Fibroblast of the conjunctiva (primary cell): ENCODE measurements around the gene CHST15.
"Not testable (repeated sequence)": the region's sequence is repeated elsewhere in the genome, so short reads cannot be mapped to it uniquely, and the experiment has no call there.

ENCODE experiments used
- DNase-seq: peaks from one replicate; pipeline ENCODE4 v3.0.0-alpha.2; 2010; ENCODE audit warnings: low read depth

The CHST15 gene

DNA sequence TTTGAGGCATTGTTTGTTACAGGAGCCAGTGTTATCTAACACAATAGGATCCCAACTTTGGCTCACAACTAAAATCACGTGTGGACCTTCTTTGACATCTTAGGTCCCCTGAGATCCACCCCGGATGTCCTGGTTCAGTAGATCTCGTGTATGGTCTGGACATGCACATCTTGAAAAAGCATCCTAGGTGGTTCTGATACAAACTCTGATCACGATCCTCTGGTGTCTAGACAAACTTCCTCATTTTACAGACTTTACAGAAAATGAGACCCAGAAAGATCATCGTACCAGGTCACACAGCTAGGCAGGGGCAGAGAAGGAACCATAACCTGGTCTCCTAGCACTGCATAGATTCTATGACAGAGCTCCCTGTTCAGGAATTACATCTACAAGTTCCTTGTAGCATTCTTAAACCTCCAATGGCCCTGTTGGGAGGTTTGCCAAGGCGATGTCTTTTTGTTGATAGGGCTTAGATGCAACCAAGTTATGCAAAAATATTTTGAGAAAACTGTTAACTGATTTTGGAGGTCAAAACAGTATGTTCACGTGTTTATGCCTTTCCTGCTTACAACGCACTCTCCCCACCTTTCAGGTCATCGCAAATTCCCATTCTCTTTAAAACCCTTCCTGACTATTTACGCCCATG lies 30.8 kb upstream of the CHST15 start:
- no peak for DNase-seq

DNA sequence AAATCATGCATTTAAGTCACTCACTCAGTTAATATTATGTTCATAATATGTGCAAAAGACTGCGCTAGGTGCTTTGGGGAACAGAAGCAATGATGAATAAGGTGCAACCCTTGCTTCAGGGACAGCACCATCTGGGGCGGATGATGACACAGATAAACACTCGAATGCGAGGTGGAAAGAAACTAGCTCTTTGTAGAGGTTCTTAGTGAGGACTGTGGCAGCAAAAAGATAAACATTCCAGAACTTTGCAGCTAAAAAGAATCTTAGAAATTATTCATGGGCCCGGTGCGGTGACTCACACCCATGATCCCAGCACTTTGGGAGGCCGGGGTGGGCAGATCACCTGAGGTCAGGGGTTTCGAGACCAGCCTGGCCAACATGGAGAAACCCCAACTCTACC lies 29.8 kb upstream of the CHST15 start:
- no peak for DNase-seq

DNA sequence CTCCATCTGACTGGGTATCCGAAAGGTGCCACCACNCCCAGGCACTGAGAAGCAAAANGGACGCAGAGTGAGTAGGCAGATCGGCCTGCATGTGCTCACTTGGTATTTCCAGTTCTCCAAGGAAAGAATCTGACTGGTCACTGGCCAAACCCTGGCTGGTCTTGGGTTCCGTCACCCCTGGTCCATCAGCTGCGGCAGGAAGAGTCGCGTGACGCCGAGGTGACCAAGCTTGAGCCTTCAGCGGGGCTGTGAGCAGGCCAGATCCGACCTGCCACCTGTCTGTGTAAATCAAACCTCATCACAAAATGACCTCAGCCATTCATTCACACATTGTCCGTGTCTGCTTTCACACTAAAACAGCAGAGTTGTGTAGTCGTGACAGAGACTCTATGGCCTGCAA lies 28.8 kb upstream of the CHST15 start:
- DNase-seq = no peak

DNA sequence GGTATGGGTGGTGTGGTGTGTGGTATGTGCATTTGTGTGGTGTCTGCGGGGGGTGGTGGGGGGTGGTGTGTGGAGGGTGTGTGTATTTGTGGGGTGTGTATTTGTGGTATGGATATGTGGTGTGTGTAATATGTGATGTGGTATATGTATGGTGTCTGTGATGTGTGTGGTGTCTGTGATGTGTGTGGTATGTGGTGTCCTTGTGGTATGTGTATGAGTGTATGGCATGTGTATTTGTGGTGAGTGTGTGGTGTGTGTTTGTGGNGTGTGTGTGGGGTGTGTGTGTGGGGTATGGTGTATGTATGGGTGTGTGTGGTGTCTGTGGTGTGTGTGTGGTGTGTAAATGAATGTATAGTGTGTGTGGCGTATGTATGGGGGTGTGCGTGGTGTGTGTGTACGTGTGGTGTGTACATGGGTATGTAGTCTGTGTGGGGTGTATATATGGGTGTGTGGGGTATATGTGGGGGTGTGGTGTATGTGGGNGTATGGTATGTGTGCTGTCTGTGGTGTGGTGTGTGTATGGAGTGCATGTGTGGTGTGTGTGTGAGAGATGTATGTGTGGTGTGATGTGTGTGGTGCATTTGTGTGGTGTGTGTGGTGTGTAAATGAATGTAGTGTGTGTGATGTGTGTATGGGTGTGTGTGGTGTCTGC lies 27.1 kb upstream of the CHST15 start:
- DNase-seq = no peak

DNA sequence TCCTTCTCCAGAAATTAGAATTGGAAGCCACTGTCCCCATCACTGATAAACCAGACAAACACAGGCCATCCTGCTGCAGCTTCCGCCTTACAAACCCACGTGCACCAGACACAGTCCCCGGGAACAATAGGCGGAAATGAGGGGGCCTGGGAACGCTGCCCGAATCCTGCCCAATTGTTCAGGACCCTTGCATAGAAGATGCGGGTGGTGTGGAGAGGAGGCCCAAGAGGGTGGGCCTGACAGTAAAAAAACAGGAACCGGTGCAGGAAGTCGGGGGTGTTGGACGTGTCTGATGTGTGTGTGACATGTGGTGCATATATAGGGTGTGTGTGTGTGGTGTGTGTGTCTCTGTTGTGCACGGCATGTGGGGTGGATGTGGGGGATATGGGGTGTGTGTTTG lies 26.5 kb upstream of the CHST15 start:
- no peak for DNase-seq

DNA sequence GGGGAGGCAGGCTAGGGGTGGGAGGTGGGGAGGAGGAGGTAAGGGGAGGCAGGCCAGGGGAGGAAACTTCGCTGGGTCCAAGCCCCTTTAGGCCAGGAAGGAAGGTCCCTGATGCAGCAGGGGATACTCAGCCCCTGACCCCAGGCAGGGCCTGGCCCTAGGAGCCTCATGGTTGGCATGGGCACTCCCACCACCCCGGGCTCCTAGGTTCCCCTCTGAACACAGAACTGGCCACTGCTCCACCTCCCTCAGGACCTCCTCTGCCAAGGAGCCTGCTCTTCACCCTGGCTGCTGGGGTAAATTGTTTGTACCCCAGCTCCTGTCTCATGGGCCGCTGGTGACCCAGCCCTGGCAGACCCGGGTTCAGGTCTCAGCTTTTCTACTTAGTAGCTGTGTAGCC lies 25.8 kb upstream of the CHST15 start:
- no peak for DNase-seq

DNA sequence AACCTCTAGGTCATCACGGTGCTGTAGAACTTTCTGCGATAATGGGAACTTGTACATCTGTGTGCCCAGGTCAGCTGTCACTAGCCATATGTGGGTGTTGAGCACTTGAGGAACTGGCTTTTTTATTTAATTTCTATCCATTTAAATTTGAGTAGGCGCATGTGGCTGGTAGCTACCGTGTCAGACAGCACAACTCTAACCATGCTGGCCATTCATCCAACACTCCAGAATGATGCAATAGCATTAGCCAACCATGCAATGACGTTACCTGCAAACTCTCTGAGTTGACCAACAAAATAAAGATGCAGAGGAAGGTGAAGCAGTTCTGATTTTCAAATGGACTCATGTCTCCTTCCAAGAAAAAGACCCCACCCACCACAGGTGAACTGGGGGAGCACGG lies 24.4 kb upstream of the CHST15 start:
- DNase-seq = no peak

DNA sequence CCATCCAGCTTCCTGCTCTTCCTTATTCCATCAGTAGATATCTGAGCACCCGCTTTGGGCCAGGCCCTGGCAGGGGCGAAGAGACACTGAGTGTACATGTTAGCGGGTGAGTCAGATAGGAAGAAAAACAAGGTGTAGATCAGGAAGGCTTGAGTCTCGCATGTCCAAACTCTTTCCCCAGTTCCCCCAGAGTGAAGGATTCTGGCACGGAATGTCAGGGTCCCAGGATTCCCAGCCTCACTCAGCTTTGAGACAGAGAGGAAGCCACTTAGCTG lies 24.1 kb upstream of the CHST15 start:
- DNase-seq = no peak

DNA sequence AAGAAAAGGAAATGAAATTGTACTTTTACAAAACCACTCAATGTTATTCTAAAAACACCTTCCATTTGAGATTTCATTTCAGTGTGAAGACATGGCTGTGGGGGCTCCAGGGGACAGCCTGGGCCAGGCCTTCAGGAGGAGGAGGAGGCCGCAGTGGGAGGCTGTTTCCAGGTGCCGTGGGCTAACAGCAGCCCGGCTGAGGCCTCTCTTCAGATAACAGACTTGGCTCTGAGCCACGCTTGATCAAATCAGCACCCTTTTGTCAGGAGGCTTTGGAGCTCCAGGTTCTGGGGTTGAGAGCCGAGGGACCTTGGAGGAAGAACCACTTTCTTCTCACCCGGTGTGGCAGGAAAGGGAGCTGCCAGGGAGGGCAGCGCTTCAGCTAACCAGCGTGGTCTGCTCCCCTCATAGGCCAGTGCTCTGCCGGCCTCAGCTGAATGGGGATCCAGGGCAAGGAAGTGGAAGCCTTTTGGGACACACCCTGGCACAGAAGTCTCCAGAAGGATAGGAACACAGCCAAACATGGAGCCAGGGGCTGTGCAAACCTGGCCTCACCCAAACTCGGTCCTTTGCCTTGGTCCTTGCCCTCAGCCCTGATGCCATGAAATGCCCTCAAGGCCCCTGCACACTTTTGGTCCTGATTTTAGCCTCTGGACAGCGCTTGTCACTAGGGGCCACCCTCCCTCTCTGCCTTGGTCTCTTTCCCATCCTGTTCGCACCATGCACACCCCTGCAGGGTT lies 23.5 kb upstream of the CHST15 start:
- DNase-seq = no peak

DNA sequence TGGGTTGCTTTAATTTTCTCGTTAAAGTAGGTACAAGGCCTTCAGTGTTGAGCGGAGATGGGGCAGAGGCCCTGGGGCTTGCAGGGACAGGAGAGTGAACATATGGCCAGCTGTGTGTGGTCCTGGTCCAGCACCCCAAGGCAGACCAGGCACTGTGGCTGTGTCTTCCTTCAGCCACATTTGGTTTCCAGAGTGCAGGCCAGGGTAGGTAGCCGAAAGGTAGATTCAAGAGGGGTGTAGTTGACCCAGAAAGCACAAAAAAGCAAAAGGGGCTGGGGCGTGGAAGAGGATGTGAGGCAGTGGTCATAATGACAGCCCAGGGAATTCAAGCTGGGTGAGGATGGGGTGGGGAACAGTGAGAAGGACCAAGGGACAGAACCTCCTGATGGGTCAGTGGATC lies 21.3 kb upstream of the CHST15 start:
- DNase-seq = no peak

DNA sequence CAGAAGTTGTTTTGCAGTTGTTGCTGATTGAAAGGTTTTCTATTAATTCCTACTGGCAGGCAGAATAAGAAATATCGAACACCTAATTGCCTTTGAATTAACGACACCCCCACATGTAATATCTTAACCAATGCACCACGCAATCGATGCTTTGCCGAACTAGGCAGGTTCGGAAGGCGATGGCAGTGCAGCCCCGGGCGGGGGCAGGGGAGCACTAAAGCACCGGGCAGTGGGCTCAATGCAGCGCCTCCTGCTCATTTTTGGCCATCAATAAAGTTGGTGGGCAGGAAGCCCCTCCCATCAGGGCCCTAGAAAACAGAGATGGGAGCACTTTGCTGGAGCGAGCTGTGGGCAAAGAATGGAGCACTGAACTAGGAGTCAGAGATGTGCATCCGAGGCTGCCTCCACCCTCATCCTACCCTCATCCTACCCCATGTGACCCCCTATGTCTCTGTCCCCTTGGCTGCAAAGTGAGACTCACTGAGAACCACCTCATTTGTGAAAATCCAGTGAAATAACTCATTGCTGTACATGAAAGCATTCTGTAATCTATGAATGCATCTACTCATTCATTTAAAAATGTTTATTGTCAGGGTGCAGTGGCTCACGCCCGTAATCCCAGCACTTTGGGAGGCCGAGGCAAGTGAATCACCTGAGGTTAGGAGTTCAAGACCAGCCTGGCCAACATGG lies 19.6 kb upstream of the CHST15 start:
- DNase-seq = no peak

DNA sequence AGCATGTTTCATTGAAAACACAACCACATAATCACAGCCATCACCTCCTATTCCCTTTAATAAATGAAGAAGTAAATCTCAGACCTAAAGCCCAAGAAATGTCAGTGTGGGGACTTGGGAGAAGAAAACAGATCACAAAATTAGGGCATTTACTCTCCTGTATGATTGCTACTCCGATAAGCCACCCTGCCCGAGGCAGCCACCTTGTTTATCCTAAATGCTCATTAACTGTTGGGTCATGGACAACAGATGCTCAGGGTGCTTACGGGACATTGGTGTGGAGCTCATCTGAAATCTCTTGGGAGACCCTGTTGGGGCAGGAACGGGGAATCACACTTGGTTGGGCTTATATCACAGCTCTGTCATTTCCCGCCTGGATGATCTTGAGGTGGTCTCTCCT lies 17.5 kb upstream of the CHST15 start:
- no peak for DNase-seq

DNA sequence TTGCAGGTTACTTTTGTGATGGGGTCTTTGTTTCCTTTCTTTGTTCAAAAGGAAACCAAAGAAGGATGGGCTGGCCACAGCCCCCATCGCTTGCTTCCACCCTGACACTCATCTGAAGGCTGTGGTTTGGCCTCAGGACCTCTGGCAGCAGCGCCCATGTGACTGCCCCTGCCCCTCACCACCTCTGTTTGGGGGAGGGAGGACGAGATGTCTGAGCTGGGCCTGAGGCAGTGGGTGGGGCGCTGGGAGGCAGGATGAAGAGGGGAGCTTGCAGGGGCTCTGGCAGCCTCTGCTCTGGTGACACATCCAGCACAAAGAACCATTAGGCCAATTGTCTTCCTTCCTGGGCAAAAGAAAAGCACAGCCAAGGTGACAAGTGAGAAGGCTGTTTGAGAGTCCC lies 15.9 kb upstream of the CHST15 start:
- no peak for DNase-seq

DNA sequence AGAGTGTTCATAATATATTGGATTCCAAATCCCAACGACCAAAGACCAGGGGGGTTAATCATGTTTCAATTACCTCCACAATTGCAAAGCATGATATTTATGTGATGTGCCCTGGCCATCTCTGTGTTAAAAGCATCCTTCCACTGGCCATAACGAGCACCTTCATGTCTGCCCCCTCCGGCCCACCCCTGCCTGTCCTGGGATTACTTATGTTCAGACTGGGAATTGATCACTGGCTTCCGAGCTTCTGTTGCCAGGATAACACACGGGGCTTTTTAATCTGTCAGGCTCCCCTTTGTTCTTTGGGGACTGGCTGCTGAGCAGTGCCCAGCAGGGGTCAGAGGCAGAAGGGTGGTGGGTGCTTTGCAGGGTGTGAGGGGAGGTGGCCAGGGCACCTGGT lies 13.7 kb upstream of the CHST15 start:
- DNase-seq = no peak

DNA sequence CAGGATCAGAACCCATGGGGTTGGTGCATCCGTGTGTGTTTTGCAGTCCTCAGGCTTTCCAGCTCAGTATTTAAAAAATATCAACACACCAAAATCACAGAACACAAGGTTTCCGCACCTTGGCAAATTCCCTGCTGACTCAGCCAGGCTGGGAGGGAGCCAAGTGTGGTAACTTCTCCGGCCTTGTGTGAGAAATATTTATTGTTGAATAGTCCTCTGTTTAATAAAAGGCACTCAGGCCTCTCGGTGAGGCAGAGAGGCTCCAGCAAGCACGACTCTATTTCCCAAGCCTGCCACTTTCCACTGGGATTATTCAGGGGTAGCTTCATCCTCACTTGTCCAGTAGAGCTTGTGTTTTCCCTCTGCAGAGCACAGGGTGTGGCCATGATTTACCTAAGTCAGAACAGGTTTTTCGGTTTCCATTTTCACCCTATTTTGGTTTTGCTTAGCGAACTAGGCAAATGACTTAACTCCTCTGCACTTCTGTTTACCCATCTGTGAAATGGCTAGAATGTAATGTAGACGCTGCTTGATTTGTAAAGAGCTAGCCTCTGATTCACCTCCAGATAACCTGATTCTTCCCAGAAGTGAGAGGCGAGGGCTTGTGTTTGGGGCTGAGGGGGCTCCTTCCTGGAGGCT lies 13.0 kb upstream of the CHST15 start:
- DNase-seq = peak; percentile 64

DNA sequence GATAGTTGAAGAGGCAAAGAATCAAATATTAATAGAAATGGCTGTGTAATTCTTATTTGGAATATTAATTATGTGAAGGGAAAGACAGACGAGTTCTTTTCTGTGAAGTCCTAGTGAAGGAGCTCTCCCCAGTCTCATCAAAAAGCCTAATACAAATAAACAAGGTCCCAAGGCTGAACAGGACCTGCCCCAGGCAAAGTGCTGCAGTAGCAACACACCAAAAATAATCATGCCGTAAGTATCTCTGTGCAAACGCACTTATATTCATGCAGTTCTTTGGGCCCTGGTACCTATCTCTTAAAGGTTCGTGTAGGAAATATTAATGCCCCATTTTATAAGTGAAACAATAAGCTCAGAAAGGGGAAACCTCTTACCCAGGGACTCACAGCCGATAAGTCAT lies 12.2 kb upstream of the CHST15 start:
- DNase-seq = peak; percentile 21

DNA sequence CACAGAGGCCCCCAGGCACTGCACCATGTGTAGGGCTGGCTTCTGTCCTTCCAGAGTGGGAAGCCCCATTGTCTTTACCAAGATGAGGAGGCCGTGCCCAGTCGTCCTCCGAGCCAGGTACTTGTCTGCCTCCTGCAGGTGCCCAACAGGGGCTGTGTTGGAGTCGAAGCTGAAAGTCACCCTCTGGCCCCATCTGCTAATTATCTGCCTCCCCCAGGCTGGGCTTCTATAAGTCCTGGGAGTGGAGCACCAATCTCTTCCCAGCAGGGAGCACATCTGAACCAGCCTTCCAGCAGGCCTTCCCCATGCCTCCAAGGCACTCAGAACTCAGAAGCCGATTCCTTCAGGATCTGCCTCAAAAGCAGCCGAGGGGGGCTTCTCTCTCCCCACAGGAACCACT lies 11.6 kb upstream of the CHST15 start:
- DNase-seq = no peak

DNA sequence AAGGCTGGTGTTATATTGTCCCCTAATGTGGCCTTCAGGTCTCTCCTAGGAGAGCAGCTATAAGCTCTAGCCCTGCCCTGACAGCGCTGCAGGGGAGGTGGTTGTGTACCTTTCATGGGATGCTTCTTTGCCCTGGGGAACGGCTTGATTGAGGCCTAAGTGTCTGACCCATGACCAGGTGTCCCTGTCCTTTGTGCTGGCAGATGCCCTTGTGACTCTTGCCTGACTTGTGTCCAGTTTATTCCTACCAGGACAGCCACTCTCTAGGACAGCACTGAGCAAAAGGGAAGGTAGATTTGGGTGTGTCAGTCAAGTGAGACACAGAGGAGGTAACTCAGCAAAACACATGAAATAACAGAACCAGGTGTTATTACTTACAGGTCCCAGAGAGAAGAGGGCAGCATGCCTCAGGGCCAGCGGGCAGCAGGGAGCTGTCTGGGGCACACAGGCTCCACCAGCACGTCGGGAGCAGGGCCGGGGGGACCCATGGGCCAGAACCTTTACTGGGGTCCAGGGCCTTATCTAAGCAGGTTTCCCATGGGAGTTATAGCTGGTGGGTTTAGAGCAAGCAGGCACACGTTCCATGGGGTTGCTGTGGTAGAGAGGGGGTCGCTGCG lies 10.7 kb upstream of the CHST15 start:
- DNase-seq = no peak

DNA sequence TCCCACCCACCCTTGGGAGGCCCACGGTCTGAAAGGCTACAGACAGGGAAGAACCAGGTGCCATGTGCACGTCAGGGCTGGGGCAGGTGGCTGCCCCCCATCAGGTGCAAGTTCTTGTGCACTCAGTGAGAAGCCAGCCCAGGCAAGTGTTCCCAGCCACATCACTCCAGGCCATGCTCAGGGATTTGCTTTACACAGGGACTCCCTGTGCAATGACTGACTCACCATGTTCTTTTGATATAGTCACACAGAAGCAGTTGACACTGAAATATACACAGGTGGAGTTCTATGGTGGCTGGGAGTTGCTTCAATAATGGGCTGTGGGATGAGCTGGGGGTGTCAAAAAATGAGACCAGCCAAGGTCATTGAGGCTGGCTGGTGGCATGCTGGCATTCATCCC lies 8.0 kb upstream of the CHST15 start:
- DNase-seq = no peak

DNA sequence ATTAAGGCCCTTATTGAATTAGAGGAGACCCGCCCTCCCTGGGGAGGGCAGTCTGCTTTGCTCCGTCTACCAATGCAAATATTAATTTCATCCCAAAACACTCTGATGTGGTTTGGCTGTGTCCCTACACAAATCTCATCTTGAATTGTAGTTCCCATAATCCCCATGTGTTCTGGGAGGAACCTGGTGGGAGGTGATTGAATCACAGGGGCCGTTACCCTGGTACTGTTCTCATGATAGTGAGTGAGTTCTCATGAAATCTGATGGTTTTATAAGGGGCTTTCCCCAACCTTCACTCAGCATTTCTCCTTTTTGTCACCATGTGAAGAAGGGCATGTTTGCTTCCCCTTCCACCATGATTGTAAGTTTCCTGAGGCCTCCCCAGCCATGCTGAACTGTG lies 7.3 kb upstream of the CHST15 start:
- DNase-seq = not testable (repeated sequence)

DNA sequence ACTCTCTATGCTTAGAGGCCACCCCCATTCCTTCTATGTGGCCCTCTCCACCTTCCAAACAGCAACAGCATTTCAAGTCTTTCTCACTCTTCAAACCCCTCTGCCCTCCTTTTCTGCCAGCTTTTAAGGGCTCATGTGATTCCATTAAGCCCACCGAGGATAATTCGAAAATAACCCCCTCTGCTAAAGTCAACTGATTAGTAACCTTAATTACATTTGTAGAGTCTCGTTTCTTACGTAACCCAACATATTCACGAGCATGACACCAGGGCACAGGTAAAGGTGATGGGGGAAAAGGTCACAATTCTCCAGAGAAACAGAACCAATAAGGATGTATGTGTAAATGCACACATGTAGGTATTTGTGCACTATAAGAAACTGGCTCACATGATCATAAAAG lies 6.7 kb upstream of the CHST15 start:
- DNase-seq = no peak

DNA sequence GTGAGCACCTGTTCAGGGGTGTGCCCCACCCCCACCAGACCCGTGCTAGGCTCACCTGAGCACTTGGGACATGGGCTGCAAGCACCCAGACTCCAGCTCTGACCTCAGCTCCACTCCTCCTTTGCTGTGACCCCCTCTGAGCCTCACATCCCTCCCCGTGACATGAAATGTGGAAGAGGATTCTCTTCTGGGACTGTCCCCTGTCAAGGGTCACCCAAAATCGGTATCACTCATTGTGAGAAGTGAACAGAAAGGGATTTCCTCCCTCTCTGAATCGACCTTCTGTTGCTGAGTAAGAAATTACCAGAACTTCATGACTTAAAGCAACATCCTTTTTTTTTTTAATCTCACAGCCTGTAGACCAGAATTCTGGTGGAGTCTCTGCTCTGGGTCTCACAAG lies 6.2 kb upstream of the CHST15 start:
- no peak for DNase-seq
